Lung (tissue), 12 donors: ENCODE data around the gene ASPHD1. TPM values are rescaled to one million over a fixed set of nuclear protein-coding genes. Genes with fewer than 3 reads are reported as not detected.

Source experiments
- ATAC-seq: fragments of 200-7000 bp; cut with Tn5 transposase; one replicate; pipeline ENCODE4 v1.9.1; 2020; ENCODE audit warnings: moderate number of reproducible peaks; ENCODE audit not compliant: insufficient read depth, low FRiP score
- DNase-seq, 3 donors: peaks; one replicate each; pipeline ENCODE4 v3.0.0-alpha.2; 2013 to 2017
- H3K27ac ChIP-seq, 2 donors: one replicate each; pipeline ENCODE4 v1.5.1; 2013; ENCODE audit warnings: mild to moderate bottlenecking in 2 of 2, moderate library complexity in 2 of 2, control low read depth in 1 of 2, inconsistent platforms in 1 of 2, low read depth in 1 of 2, low read length in 1 of 2
- H3K27me3 ChIP-seq, 3 donors: one replicate each; pipeline ENCODE4 v1.5.1; 2013; ENCODE audit warnings: low read length in 2 of 3; ENCODE audit not compliant: control insufficient read depth in 3 of 3, insufficient read depth in 3 of 3
- H3K36me3 ChIP-seq, 4 donors: one replicate each; pipeline ENCODE4 v1.5.1; 2013; ENCODE audit warnings: low read length in 4 of 4, mild to moderate bottlenecking in 1 of 4, moderate library complexity in 1 of 4; ENCODE audit not compliant: control insufficient read depth in 4 of 4, insufficient read depth in 4 of 4
- H3K4me1 ChIP-seq, 5 donors: one replicate each; pipeline ENCODE4 v1.5.1; 2013; ENCODE audit warnings: low read length in 5 of 5, mild to moderate bottlenecking in 2 of 5, moderate library complexity in 1 of 5; ENCODE audit not compliant: control insufficient read depth in 5 of 5, insufficient read depth in 5 of 5
- H3K4me3 ChIP-seq: one replicate; pipeline ENCODE4 v1.5.1; 2013; ENCODE audit warnings: mild to moderate bottlenecking, control low read depth, moderate library complexity
- H3K9ac ChIP-seq, 2 donors: one replicate each; pipeline ENCODE4 v1.5.1; 2013; ENCODE audit warnings: low read length in 2 of 2, control low read depth in 1 of 2; ENCODE audit not compliant: insufficient read depth in 1 of 2
- H3K9me3 ChIP-seq, 4 donors: one replicate each; pipeline ENCODE4 v1.5.1; 2013; ENCODE audit warnings: low read length in 3 of 4, mild to moderate bottlenecking in 1 of 4, moderate library complexity in 1 of 4; ENCODE audit not compliant: control insufficient read depth in 4 of 4, insufficient read depth in 3 of 4
- WGBS, 2 donors: extraction: QIAGEN DNeasy Blood & Tissue Kit; methylation state at CpG; one replicate each; pipeline ENCODE4 v1.1.7; 2013; 5-methylcytosine and 5-hydroxymethylcytosine counted together
- polyA plus RNA-seq, 2 donors: library from polyadenylated mRNA; stranded (reverse); fragments of 200-250 nt; gene quantifications; one replicate each; pipeline ENCODE4 v1.2.1, GENCODE V29; 2013
- total RNA-seq, 2 donors: library from RNA; depleted of rRNA in 1 of 2; stranded (reverse); fragments of >200 nt in 1 of 2; gene quantifications; one replicate each; pipeline ENCODE4 v1.2.1, GENCODE V29; 2014 to 2021
- TF ChIP-seq, protein P1 (sequence below): IDR thresholded peaks from 2 replicates; pipeline ENCODE4 v1.5.1; 2012; ENCODE audit warnings: mild to moderate bottlenecking; ENCODE audit errors: control extremely low read depth, extremely low read depth
- donor health status: control.
- donor health status: control.
- donor health status: Bipolar disorder and iron deficiency.
- donor health status: healthy.
- donor health status: DM: yes; HTN: yes; CAD: no.

Gene ASPHD1
- total and polyA plus RNA-seq, 4 donors: 0.34 to 4.3 (median 3.7) TPM

- ATAC-seq (no peak), DNase-seq (no peak)
- H3K4me1 ChIP-seq: no peaks in the 10 kb centered on the region
- TF ChIP-seq, protein P1, sequence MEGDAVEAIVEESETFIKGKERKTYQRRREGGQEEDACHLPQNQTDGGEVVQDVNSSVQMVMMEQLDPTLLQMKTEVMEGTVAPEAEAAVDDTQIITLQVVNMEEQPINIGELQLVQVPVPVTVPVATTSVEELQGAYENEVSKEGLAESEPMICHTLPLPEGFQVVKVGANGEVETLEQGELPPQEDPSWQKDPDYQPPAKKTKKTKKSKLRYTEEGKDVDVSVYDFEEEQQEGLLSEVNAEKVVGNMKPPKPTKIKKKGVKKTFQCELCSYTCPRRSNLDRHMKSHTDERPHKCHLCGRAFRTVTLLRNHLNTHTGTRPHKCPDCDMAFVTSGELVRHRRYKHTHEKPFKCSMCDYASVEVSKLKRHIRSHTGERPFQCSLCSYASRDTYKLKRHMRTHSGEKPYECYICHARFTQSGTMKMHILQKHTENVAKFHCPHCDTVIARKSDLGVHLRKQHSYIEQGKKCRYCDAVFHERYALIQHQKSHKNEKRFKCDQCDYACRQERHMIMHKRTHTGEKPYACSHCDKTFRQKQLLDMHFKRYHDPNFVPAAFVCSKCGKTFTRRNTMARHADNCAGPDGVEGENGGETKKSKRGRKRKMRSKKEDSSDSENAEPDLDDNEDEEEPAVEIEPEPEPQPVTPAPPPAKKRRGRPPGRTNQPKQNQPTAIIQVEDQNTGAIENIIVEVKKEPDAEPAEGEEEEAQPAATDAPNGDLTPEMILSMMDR: no peak
- H3K9ac ChIP-seq: no peak overlapping the region
- no peaks in the 10 kb centered on the region for H3K36me3 ChIP-seq
- H3K27ac ChIP-seq: no peak overlapping the region
- H3K9me3 ChIP-seq: no peaks in the 10 kb centered on the region
- 92 to 98% methylated on average over 4 of the region's 4 CpGs for WGBS, 2 donors
- no peak overlapping the region for H3K4me3 ChIP-seq
- no peaks in the 10 kb centered on the region for H3K27me3 ChIP-seq
These were observed 50.6 kb downstream of the ASPHD1 start for GRCh38 chr16:29950806-29951461.

GRCh38 chr16:29951625-29952365 is 51.5 kb downstream of the ASPHD1 start:
- DNase-seq: no peak
- ATAC-seq: no peak

More at GRCh38 chr16:29951625-29952365, 51.5 kb downstream of the ASPHD1 start:
- Histone ChIP-seq H3K4me3 (no peak overlapping the region), H3K27me3 (no peaks in the 10 kb centered on the region), H3K27ac (no peak overlapping the region), H3K4me1 (no peaks in the 10 kb centered on the region), H3K9ac (no peak overlapping the region), H3K36me3 (no peaks in the 10 kb centered on the region), H3K9me3 (no peaks in the 10 kb centered on the region)
- TF ChIP-seq, protein P1: no peak
- WGBS, 2 donors: 88% methylated on average over 8 of the region's 8 CpGs

Other genes starting within 250 kb of the ASPHD1 start
- 10 to 100 TPM in 1 of 2 donors, 1 to 10 TPM in 1; 5.8 to 52.5 TPM for gene SPN, start 237.2 kb upstream of the ASPHD1 start, total RNA-seq
- 10 to 100 TPM; 10.5 to 14.4 TPM for gene SPN, start 237.2 kb upstream of the ASPHD1 start, polyA plus RNA-seq
- gene QPRT, start 221.3 kb upstream of the ASPHD1 start, total RNA-seq: 10 to 100 TPM; 22.0 to 23.1 TPM
- 1 to 10 TPM; 8.7 to 9.6 TPM for gene QPRT, start 221.3 kb upstream of the ASPHD1 start, polyA plus RNA-seq
- gene C16orf54, start 154.5 kb upstream of the ASPHD1 start, total RNA-seq: 1 to 10 TPM; 3.1 to 9.1 TPM
- 1 to 10 TPM; 2.8 to 6.0 TPM for gene C16orf54, start 154.5 kb upstream of the ASPHD1 start, polyA plus RNA-seq
- gene ZG16, start 122.2 kb upstream of the ASPHD1 start, total RNA-seq: under 1 TPM in 1 of 2 donors, not detected in 1; 0.06 TPM
- gene ZG16, start 122.2 kb upstream of the ASPHD1 start, polyA plus RNA-seq: under 1 TPM; 0.01 to 0.04 TPM
- 10 to 100 TPM; 24.3 to 27.6 TPM for gene KIF22, start 109.7 kb upstream of the ASPHD1 start, total RNA-seq
- gene KIF22, start 109.7 kb upstream of the ASPHD1 start, polyA plus RNA-seq: 10 to 100 TPM; 22.1 to 84.9 TPM
- gene MAZ, start 94.0 kb upstream of the ASPHD1 start, total RNA-seq: 100 to 1,000 TPM in 1 of 2 donors, 10 to 100 TPM in 1; 94.9 to 159 TPM
- 100 to 1,000 TPM; 112 to 170 TPM for gene MAZ, start 94.0 kb upstream of the ASPHD1 start, polyA plus RNA-seq
- 1 to 10 TPM; 1.2 to 6.5 TPM for gene PRRT2, start 88.3 kb upstream of the ASPHD1 start, total RNA-seq
- gene PRRT2, start 88.3 kb upstream of the ASPHD1 start, polyA plus RNA-seq: 1 to 10 TPM in 1 of 2 donors, under 1 TPM in 1; 0.49 to 1.8 TPM
- 10 to 100 TPM; 18.4 to 23.1 TPM for gene PAGR1, start 84.3 kb upstream of the ASPHD1 start, total RNA-seq
- gene PAGR1, start 84.3 kb upstream of the ASPHD1 start, polyA plus RNA-seq: 10 to 100 TPM; 29.8 to 43.2 TPM
- 100 to 1,000 TPM; 150 to 322 TPM for gene MVP, start 80.0 kb upstream of the ASPHD1 start, total RNA-seq
- 100 to 1,000 TPM; 239 to 267 TPM for gene MVP, start 80.0 kb upstream of the ASPHD1 start, polyA plus RNA-seq
- 10 to 100 TPM; 66.9 to 71.7 TPM for gene CDIPT, start 37.3 kb upstream of the ASPHD1 start, total RNA-seq
- gene CDIPT, start 37.3 kb upstream of the ASPHD1 start, polyA plus RNA-seq: 100 to 1,000 TPM in 1 of 2 donors, 10 to 100 TPM in 1; 75.0 to 105 TPM
- gene SEZ6L2, start 938 bp upstream of the ASPHD1 start, total RNA-seq: 10 to 100 TPM in 1 of 2 donors, 1 to 10 TPM in 1; 6.4 to 19.2 TPM
- gene SEZ6L2, start 938 bp upstream of the ASPHD1 start, polyA plus RNA-seq: 1 to 10 TPM; 4.6 to 5.8 TPM
- gene KCTD13, start 25.7 kb downstream of the ASPHD1 start, total RNA-seq: 10 to 100 TPM; 18.0 to 26.2 TPM
- 10 to 100 TPM; 15.0 to 15.1 TPM for gene KCTD13, start 25.7 kb downstream of the ASPHD1 start, polyA plus RNA-seq
- gene TMEM219, start 61.6 kb downstream of the ASPHD1 start, total RNA-seq: 100 to 1,000 TPM in 1 of 2 donors, 10 to 100 TPM in 1; 56.4 to 141 TPM
- 100 to 1,000 TPM; 127 to 210 TPM for gene TMEM219, start 61.6 kb downstream of the ASPHD1 start, polyA plus RNA-seq
- 10 to 100 TPM; 55.3 to 71.8 TPM for gene TAOK2, start 73.4 kb downstream of the ASPHD1 start, total RNA-seq
- 10 to 100 TPM; 33.8 to 55.5 TPM for gene TAOK2, start 73.4 kb downstream of the ASPHD1 start, polyA plus RNA-seq
- gene HIRIP3, start 95.1 kb downstream of the ASPHD1 start, total RNA-seq: 10 to 100 TPM; 16.9 to 22.7 TPM
- gene HIRIP3, start 95.1 kb downstream of the ASPHD1 start, polyA plus RNA-seq: 10 to 100 TPM; 13.1 to 18.4 TPM
- 10 to 100 TPM; 37.5 to 68.5 TPM for gene INO80E, start 95.8 kb downstream of the ASPHD1 start, total RNA-seq
- 100 to 1,000 TPM in 1 of 2 donors, 10 to 100 TPM in 1; 51.8 to 105 TPM for gene INO80E, start 95.8 kb downstream of the ASPHD1 start, polyA plus RNA-seq
- 1 to 10 TPM; 2.4 to 8.7 TPM for gene DOC2A, start 110.5 kb downstream of the ASPHD1 start, total RNA-seq
- gene DOC2A, start 110.5 kb downstream of the ASPHD1 start, polyA plus RNA-seq: 1 to 10 TPM; 1.4 to 2.9 TPM
- gene C16orf92, start 122.7 kb downstream of the ASPHD1 start, total RNA-seq: not detected
- not detected for gene C16orf92, start 122.7 kb downstream of the ASPHD1 start, polyA plus RNA-seq
- under 1 TPM in 1 of 2 donors, not detected in 1; 0.43 TPM for gene TLCD3B, start 130.8 kb downstream of the ASPHD1 start, total RNA-seq
- under 1 TPM in 1 of 2 donors, not detected in 1; 0.03 TPM for gene TLCD3B, start 130.8 kb downstream of the ASPHD1 start, polyA plus RNA-seq
- 1,000 to 10,000 TPM in 1 of 2 donors, 100 to 1,000 TPM in 1; 265 to 1,167 TPM for gene ALDOA, start 165.3 kb downstream of the ASPHD1 start, total RNA-seq
- gene ALDOA, start 165.3 kb downstream of the ASPHD1 start, polyA plus RNA-seq: 1,000 to 10,000 TPM in 1 of 2 donors, 100 to 1,000 TPM in 1; 756 to 1,371 TPM
- gene PPP4C, start 175.5 kb downstream of the ASPHD1 start, total RNA-seq: 10 to 100 TPM; 51.7 to 90.7 TPM
- gene PPP4C, start 175.5 kb downstream of the ASPHD1 start, polyA plus RNA-seq: 100 to 1,000 TPM; 113 to 143 TPM
- gene TBX6, start 191.4 kb downstream of the ASPHD1 start, total RNA-seq: 1 to 10 TPM in 1 of 2 donors, under 1 TPM in 1; 0.60 to 1.7 TPM
- gene TBX6, start 191.4 kb downstream of the ASPHD1 start, polyA plus RNA-seq: 1 to 10 TPM; 1.1 to 1.6 TPM
- gene YPEL3, start 195.7 kb downstream of the ASPHD1 start, total RNA-seq: 10 to 100 TPM; 56.2 to 69.0 TPM
- gene YPEL3, start 195.7 kb downstream of the ASPHD1 start, polyA plus RNA-seq: 100 to 1,000 TPM; 118 to 208 TPM
- gene GDPD3, start 213.0 kb downstream of the ASPHD1 start, total RNA-seq: 1 to 10 TPM; 5.1 to 5.8 TPM
- 1 to 10 TPM; 4.1 to 6.0 TPM for gene GDPD3, start 213.0 kb downstream of the ASPHD1 start, polyA plus RNA-seq
- gene MAPK3, start 222.7 kb downstream of the ASPHD1 start, total RNA-seq: 10 to 100 TPM; 50.3 to 96.7 TPM
- gene MAPK3, start 222.7 kb downstream of the ASPHD1 start, polyA plus RNA-seq: 10 to 100 TPM; 65.7 to 83.8 TPM